Measurements from ENCODE around the gene CENPE.

CENPE gene

GRCh38 chr4:103126126-103126525 is 72.0 kb downstream of the CENPE start:
- TF ChIP-seq ZFX (IDR thresholded peaks at IDR 0.05; ENCODE audit: borderline replicate concordance) (no peak), CTCF (IDR thresholded peaks at IDR 0.05) (no peak)

GRCh38 chr4:103123114-103123513 is 75.0 kb downstream of the CENPE start:
- TF ChIP-seq CTCF (IDR thresholded peaks at IDR 0.05) (no peak), ZFX (IDR thresholded peaks at IDR 0.05; ENCODE audit: borderline replicate concordance) (no peak)

More at GRCh38 chr4:103126126-103126525, 72.0 kb downstream of the CENPE start:
- no peak overlapping the region for H3K27ac ChIP-seq

GRCh38 chr4:103118166-103118565 is 80.0 kb downstream of the CENPE start:
- H3K27ac ChIP-seq = no peak overlapping the region
- TF ChIP-seq CTCF (IDR thresholded peaks at IDR 0.05) (no peak), ZFX (IDR thresholded peaks at IDR 0.05; ENCODE audit: borderline replicate concordance) (no peak)

More at GRCh38 chr4:103123114-103123513, 75.0 kb downstream of the CENPE start:
- H3K27ac ChIP-seq = no peak overlapping the region

GRCh38 chr4:103111598-103111997 is 86.5 kb downstream of the CENPE start:
- H3K27ac ChIP-seq = no peak overlapping the region
- TF ChIP-seq ZFX (IDR thresholded peaks at IDR 0.05; ENCODE audit: borderline replicate concordance) = no peak
- TF ChIP-seq CTCF (IDR thresholded peaks at IDR 0.05) = no peak

- H3K27ac ChIP-seq = no peak overlapping the region
- TF ChIP-seq ZFX (IDR thresholded peaks at IDR 0.05; ENCODE audit: borderline replicate concordance) (no peak), CTCF (IDR thresholded peaks at IDR 0.05) (no peak)
Measured at GRCh38 chr4:103108542-103108941, 89.6 kb downstream of the CENPE start.

- no peak overlapping the region for H3K27ac ChIP-seq
- TF ChIP-seq CTCF (IDR thresholded peaks at IDR 0.05) (no peak), ZFX (IDR thresholded peaks at IDR 0.05; ENCODE audit: borderline replicate concordance) (no peak)
Measured at GRCh38 chr4:103105558-103106356, 92.4 kb downstream of the CENPE start.

- TF ChIP-seq ZFX (IDR thresholded peaks at IDR 0.05; ENCODE audit: borderline replicate concordance) = no peak
- no peak overlapping the region for H3K27ac ChIP-seq
Measured at GRCh38 chr4:103104886-103105285, 93.3 kb downstream of the CENPE start.

Measured in 22Rv1 (cell line).